ENCODE data around the gene NHS. TPM values are rescaled to one million over a fixed set of nuclear protein-coding genes. Genes with fewer than 3 reads are reported as not detected.

Gene NHS
- total and polyA plus RNA-seq, 7 donors, result 0.04 to 1.3 (median 0.22) TPM

DNA sequence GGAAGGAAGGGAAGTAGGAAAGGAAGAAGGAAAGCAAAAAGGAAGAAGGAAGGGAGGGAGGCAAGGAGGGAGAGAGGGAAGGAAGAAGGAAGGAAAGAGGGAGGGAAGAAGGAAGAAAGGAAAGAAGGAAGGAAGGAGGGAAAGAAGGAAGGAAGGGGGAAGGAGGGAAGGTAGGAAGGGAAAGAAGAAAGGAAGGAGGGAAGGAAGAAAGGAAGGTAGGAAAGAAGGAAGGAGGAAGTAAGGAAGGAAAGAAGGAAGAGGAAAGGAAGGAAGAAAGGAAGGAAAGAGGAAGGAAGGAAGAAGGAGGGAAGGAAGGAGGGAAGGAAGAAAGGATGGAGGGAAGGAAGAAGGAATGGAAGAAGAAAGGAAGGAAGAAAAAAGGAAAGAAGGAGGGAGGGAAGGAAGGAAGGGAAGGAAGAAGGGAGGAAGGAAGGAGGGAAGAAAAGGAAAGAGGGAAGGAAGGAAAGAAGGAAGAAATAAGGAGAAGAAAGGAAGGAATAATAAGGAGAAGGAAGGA lies 343.7 kb downstream of the NHS start:
- DNase-seq, result no peak
- H3K9me3 ChIP-seq, result no peaks in the 10 kb centered on the region
- TF ChIP-seq, protein P1, sequence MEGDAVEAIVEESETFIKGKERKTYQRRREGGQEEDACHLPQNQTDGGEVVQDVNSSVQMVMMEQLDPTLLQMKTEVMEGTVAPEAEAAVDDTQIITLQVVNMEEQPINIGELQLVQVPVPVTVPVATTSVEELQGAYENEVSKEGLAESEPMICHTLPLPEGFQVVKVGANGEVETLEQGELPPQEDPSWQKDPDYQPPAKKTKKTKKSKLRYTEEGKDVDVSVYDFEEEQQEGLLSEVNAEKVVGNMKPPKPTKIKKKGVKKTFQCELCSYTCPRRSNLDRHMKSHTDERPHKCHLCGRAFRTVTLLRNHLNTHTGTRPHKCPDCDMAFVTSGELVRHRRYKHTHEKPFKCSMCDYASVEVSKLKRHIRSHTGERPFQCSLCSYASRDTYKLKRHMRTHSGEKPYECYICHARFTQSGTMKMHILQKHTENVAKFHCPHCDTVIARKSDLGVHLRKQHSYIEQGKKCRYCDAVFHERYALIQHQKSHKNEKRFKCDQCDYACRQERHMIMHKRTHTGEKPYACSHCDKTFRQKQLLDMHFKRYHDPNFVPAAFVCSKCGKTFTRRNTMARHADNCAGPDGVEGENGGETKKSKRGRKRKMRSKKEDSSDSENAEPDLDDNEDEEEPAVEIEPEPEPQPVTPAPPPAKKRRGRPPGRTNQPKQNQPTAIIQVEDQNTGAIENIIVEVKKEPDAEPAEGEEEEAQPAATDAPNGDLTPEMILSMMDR (IDR thresholded peaks at IDR 0.05), result no peak
- ATAC-seq, result no peak
- peaks cover 0 to 11% (median 0%) of the 10 kb centered on the region in 3 donors for H3K27me3 ChIP-seq (ENCODE audit: insufficient read depth in 3 of 3, low read length in 2 of 3)
- H3K4me1 ChIP-seq, result no peaks in the 10 kb centered on the region
- intact Hi-C loops (cut with DNase I), result no loop called here
- H3K4me3 ChIP-seq, result no peak overlapping the region
- no peak overlapping the region for H3K27ac ChIP-seq
- H3K36me3 ChIP-seq (ENCODE audit: insufficient read depth in 1 of 2, low read depth in 1 of 2), result no peaks in the 10 kb centered on the region

DNA sequence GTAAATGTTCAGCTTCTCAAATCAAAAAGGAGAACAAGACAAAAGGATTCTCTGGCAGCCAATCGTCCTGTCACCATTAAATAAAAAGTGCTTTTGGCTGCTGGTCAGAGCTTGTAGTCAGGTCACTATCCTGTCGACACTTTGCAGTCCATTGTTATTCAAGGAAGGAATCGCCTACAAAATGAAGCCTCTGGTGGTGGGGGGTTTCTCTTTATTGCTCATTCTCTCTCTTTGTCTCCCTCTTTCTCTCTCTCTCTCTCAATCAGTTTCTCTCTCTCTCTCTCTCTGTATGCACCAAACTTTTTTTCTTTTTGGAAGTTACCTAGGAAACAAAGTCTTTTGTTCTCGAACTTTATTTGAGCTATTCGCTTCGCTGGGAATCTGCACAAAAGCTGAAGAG lies 344.7 kb downstream of the NHS start:
- no peak for ATAC-seq
- intact Hi-C loops (cut with DNase I), result no loop called here

DNA sequence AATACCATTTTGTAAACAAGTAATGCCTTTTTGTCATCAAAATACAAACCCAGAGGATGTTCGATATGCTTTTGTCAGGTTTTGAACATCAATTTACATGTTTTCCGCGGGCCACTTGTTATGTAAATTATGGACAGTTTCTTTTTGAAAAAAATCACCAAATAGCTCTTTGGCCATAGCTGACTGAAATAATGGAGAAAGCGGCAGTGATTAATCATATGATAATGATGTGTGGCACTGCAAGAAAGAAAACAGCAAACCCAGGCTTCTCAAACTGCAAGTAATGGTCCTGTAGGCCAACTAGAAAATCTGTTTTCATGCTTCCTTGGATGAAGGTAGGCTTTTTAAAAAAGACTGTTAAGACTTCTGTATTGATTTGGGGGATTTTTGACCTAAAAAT lies 346.7 kb downstream of the NHS start:
- H3K36me3 ChIP-seq (ENCODE audit: insufficient read depth in 1 of 2, low read depth in 1 of 2), result no peaks in the 10 kb centered on the region
- TF ChIP-seq, protein P1 (IDR thresholded peaks at IDR 0.05), result no peak
- no peak for ATAC-seq
- intact Hi-C loops (cut with DNase I), result no loop called here
- no peaks in the 10 kb centered on the region for H3K4me1 ChIP-seq
- peaks cover 0 to 6% (median 0%) of the 10 kb centered on the region in 3 donors for H3K27me3 ChIP-seq (ENCODE audit: insufficient read depth in 3 of 3, low read length in 2 of 3)
- H3K27ac ChIP-seq, result no peak overlapping the region
- no peak overlapping the region for H3K4me3 ChIP-seq
- H3K9me3 ChIP-seq, result no peaks in the 10 kb centered on the region
- no peak for DNase-seq
- 64 to 83% (median 76%) methylated on average over 4 of the region's 4 CpGs for WGBS, 3 donors

More for the DNA sequence above, 344.7 kb downstream of the NHS start:
- DNase-seq, result no peak
- Histone ChIP-seq H3K27ac (no peak overlapping the region), H3K4me1 (no peaks in the 10 kb centered on the region), H3K9me3 (no peaks in the 10 kb centered on the region), H3K4me3 (no peak overlapping the region), H3K36me3 (ENCODE audit: insufficient read depth in 1 of 2, low read depth in 1 of 2) (no peaks in the 10 kb centered on the region), H3K27me3 (ENCODE audit: insufficient read depth in 3 of 3, low read length in 2 of 3) (peaks cover 0 to 6% (median 0%) of the 10 kb centered on the region in 3 donors)
- TF ChIP-seq, protein P1 (IDR thresholded peaks at IDR 0.05), result no peak
- 49 to 71% (median 69%) methylated on average over 5 to 6 of the region's 6 CpGs for WGBS, 3 donors

DNA sequence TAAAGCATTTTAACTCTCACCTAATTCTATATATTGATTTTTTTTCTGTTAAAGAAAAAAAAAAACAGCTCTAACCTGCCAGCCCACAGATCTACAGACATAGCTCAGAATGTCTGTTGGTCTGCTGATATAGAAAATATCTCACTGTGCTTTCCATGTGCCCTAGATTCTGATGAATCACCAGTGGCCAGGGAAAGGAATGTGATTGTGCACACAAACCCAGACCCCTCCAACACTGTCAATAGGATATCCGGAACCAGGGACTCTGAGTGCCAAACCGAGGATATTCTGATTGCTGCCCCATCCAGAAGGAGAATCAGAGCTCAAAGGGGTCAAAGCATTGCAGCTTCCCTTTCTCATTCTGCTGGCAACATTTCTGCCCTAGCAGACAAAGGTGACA lies 350.2 kb downstream of the NHS start:
- Histone ChIP-seq H3K4me1 (no peaks in the 10 kb centered on the region), H3K36me3 (ENCODE audit: insufficient read depth in 1 of 2, low read depth in 1 of 2) (no peaks in the 10 kb centered on the region), H3K9me3 (no peaks in the 10 kb centered on the region), H3K4me3 (no peak overlapping the region), H3K27ac (no peak overlapping the region), H3K27me3 (ENCODE audit: insufficient read depth in 3 of 3, low read length in 2 of 3) (peaks cover 0 to 4% (median 0%) of the 10 kb centered on the region in 3 donors)
- TF ChIP-seq, protein P1 (IDR thresholded peaks at IDR 0.05), result no peak
- ATAC-seq (no peak), DNase-seq (no peak)
- WGBS, 3 donors, result 76 to 90% (median 87%) methylated on average over 2 of the region's 2 CpGs
- intact Hi-C loops (cut with DNase I), result no loop called here

Measured in psoas muscle (tissue), 8 donors.